OCI-M2 (cell line): Measurements from ENCODE around the gene LSM3.

Source experiments
- DNase-seq: peaks from one replicate; lab custom pipeline; 2025; ENCODE audit not compliant: unreplicated experiment; lab: John Stamatoyannopoulos, UW

The LSM3 gene

DNA sequence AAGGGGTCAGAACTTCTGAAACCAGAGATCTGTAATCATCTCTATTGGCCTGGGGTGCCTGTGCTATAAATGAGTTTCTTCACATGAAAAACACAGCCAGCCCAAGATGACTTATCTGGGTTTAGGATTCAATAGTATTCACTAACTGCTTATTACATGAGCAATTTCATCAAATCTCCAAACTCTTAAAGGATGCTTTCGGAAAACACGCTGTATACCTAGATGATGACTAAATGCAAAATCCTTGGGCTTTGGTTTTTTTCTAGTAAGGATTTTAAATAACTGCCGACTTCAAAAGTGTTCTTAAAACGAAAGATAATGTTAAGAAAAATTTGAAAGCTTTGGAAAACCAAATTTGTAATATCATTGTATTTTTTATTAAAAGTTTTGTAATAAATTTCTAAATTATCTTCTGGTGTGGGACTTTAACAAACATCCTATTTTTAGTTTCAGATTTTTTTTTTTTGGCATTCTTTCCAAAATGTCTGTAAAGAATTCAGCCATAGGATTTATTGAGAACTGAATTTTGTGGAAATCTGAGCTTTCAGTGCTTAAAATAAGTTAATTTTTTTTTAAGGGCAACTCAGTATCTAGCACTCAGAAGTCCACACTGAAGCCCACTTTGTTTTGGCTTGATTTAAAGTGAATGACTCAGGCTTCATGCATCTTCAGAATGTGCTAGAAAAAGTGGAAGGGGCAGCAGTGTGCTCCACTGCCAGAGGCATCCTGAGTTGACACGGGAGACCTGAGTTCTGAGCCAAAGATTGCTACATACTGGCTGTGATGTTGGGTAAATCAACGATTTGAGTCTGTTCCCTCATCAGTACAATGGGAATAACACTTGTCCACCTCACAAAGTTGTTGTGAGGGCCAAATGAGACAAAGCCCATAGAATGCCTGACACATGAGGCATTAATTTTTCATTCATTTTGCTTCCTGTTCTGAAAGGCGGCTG, 35.1 kb upstream of the LSM3 start:
- no peak for DNase-seq

DNA sequence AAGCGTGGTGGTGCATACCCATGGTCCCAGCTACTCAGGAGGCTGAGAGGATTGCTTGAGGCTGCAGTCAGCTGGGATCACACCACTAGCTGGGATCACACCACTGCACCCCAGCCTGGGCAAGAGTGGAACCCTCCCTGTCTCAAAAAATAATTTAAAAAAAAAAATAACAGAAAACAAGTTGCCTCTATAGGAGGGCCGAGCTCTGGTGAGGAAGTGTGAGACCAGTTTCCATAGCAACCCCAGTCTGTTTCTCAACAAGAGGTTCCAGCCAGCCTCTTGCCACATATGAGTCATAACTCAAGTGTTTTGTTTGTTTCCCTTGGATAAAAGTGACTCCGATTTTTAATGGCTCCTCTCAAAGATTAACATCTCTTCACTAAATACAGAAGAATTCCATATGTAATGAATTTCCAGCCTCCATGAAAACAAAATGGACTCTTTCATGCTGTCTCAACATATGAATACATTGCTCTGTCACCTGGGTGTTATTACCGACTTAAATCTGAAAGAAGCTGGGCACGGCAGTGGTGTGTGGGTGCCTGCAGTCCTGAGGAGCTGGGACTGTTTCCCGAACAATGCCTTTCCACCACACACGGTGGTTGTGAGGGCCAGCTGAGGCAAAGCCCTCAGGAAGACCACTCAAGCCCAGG, 34.1 kb upstream of the LSM3 start:
- DNase-seq, result no peak

DNA sequence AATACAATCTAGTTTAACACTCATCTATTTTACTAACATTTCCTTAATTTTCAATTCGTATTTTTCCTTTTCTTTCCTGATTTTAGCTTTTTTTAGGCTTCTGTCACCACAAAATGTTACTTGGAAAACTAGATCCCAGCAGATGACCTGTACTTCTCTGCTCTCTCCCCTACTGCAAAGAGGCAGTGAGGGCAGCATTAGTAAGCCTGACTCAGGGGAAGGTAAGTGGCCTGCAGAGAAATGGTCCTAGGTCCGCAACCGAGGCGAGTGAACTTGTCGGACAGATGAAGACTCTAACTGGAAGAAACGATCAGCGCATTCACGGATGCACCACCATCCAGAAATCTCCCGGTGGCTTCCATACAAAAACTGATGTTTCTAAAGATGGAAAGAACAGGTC, 33.4 kb upstream of the LSM3 start:
- no peak for DNase-seq

DNA sequence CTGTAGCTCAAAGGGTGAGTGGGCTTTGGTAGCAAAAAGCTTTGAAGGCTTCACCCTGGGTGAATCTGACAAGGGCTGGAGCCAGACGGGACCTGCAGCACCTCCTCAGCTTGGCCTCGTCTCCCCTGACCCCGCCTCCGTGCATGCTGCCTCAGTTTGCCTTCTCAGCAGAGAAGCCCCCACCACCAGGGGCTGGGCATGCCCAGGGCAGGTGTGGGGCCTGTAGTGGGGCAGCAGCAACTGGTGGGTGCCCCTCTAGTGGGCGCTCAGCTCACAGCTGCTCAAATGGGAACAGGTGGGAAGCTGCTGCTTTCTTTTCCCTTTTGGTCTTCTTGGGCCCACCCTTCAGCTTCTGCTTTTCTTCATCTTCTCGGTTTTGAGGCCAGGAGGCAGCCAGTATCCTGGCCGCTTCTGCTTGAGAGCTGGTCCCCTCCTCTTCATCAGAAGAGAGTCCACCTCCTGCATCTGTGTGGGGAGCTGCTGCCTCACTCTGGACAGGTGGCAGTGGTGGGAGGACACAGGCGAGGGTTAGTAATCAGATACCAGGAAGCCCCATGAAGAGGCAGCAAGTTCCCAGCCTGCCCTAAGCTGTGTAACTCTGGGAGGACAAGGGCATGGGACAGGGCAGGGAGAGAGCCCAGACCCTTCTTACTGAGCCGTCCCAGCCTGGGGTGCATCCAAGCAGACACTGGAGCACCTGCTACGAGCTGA, 32.8 kb upstream of the LSM3 start:
- no peak for DNase-seq

DNA sequence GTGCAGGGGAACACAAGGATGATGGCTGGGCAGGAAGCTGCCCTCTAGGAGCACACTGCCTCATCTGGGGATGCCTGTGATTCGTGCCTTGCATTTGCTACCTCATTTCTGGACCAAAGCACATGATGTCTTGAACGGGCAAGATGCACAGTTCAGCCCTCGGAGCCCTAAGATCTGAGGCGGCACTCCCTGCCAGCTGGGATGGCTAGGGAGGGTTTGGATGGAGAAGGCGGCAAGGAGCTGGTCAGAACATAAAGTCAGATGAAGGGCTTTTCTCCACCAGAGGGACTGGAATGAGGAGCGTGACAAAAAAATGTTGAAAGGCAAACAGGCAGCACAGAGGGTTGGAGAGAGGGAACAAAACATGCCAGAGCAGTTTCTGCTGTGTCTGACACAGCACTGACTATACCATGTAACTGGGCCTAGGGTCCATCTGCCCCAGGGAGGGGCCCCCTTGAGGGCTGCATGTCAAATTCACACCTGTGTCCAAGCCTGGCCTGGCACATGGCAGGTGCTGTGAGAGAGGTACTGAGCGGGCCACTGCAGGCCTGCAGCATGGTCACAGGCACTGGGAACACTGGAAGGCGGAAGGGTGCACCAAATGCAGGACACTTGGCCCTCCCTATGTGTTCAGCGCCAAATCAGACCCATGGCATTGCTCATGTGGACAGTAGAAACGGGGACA, 32.1 kb upstream of the LSM3 start:
- no peak for DNase-seq

DNA sequence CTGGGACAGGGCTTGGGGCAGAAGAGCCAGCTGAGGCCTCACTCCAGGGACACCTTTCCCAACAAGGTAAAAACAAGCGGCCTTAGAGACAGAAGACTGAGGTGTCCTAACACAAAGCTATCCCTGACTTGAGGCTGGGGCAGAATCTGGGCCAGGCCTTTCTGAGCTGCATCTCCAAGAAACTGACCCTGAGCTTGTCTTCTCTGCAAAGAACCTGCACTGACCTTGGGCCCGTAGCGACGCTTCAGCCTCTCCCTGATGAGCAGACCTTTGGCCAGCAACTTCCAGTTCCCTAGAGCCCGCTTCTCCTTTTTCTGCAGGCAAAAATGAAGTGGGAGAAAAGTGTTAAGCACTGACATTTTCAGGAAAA, 31.6 kb upstream of the LSM3 start:
- no peak for DNase-seq

DNA sequence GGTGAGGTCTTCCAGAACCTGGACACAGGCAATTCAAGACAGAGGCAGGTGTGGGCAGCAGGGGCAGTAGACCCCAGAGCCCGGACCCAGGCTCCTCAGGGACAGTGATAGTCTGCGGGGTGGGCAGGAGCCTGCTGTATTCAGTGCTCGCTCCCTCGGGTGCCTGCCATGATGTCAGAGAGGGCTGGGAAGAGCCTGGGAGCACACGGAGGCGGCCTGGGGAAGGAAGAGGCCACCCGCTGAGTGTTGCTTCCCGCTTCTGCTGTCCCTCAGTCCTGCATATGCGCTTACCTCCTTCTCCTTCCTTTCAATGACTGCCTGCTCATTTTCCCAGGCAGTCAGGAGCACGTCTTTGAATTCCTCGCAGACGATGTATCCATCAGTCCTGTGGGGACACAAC, 31.0 kb upstream of the LSM3 start:
- no peak for DNase-seq

DNA sequence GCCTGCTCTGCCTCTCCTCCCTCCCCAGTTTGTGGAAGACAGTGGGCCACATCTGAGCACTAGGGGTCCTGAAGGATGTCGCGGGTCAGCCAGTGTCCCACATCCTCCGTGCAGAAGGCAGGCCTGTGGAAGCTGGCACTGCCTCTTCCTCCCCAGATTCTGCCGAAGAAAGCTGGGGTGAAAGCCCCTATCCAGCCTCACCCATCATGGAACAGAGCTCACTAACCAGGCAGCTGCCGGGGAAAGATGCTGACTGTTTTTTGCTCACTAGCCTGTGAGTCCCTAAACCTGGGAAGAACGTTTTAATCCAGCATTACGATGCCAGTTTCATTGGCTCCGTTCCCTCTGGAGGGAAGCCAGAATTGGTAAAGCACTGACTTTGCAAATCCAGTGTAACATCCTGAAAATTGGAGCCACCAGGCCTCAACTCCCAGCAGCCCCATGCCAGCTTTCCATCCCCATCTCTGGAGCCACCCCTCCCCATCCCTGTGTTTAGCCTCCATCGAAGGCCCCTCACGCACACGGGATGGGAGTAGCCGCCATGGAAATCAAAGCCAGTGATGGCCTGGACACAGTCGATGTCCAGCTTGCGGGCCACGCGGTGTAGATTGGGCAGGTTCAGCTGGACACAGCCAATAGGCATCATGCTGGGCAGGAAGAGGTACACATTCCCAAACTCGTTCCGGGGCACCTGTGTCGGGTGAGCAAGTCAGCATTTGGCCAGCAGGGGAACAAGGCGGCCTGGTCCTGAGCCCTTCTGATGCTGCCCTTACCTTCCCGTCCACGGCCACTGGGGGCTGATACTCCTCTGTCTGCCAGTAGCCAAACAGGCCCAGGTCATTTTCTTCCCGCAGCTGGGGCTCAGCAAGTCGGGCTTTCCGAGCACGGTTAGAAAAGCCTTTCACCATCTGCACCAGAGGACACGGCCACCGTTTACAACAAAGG, 30.3 kb upstream of the LSM3 start:
- DNase-seq, result no peak

DNA sequence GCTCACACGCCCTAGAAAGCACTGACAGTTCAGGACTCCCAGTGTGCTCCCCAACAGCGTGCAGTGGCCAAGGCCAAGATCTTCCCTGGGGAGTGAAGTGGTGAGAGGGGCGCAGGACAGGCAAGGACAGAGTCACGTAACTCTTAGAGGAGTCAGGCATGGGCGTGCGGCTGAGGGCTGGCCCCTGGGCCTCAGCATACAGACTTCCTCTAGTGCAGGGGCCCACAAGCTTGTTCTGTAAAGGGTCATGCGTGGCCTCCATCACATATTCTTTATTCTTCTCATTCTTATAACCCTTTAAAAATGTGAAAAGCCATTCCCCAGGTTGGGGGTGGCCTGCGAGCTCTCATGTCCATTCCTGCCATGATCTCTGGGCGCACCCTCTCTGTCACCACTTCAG, 28.5 kb upstream of the LSM3 start:
- DNase-seq, result no peak

DNA sequence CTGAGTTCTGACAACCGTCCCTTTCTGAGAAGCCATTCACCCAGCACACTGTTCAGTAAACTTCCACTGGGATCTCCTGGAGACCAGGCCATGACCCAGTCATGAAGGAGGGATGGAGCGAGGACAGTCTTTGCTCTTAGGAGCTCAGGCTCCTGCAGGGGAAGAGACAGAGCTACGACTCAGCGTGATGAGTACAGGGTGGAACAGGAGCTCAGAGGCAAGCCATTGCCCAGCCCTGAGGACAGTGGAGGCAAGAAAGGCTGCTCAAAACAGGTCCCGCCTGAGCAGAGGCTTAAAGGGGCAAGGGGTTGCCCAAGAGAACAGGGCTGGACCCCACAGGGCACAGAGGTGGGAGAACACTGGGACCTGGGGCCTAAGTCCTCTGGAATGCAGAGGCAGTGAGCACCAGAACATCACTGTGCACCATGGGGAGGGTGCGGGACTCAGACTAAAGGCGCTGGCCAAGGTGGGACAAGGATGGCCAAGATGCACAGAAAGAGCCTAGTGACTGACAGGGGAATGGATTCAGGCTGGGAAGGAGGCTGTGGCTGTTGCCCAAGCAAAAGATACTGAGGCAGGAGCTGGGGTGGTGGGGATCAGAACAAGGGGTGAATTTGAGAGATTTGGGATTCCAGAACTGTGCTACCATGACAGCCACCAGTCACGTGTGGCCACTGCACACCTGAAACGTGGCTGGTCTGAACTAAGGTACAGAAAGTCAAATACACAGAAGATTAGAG, 28.0 kb upstream of the LSM3 start:
- no peak for DNase-seq

DNA sequence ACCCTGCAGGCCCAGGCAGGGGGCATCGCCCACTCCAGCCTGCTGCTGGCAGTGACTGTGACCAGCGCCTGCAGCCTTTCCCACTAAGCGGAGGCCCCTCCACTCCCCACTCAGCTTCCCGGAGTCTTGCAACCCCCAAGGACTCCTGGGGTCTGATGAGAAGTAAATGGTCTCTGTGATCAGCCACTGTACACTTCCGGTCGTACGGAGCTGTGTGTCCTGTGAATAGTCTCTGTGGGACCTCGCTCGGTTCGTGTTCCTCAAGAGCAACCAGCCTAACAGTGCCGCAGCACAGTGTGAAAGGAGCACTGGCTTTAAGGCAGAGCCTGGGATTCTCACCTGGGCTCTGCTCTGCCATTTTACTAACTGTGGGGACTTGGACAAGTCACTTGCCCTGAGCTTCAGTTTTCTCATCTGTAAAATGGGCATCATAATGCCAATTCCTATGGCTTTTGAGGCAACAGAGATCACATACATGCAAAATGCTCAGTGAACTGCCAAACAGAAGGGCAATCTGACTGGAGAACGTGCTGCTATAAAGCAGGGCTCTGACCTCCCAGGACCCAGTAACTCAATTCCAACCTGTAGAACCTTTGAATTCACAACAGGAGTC, 27.0 kb upstream of the LSM3 start:
- DNase-seq, result no peak

DNA sequence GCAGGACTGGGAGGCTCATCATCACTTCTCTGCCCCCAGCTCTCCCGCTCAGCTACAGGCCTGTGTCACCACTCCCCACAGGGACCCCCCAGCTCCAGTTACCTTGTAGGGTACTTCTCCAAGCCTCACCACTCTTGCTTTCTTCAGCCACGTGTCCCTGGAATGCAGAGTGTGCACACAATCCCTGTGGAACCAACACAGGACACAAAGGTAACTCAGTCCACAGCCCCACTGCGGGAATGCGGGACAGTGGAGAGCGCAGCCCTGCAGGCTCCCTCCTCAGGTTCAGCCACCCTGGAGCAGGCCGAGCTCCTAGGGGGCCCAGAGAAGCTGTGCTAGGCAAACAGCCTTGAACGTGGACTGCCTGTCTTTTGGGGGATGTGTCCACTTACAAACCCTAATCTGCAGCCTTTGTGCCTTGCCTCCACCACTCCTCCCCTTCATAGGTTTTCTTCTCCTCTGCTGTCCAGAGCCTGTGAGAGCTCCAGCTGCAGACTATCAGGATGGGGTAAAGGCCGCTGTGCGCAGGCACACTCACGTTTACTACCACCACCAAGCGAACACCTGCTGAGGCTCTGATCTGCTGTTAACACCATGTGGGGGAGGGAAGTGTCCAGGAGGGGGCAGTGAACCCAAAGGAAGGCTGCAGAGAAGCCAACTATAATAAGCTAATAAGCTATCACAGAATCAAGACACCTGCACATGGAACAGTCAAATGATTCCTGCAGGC, 26.2 kb upstream of the LSM3 start:
- DNase-seq, result no peak

DNA sequence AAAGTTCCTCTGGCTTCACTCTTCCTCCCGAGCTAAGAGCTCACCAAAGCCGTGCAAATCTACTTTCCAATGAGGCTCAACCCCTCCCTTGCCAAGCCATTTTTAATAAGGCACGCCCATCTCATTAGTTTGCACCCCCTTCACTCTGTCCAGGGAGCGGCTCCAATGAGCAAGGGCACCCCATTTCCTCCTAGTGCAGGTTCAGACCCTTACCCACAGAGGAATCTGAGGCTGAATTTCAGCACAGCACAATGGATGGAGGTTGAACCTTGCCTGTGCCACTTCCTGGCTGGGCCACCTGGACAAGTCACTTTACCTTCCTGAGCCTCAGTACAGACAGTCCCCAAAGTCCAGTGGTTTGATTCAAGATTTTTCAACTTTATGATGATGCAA, 25.7 kb upstream of the LSM3 start:
- DNase-seq, result no peak

DNA sequence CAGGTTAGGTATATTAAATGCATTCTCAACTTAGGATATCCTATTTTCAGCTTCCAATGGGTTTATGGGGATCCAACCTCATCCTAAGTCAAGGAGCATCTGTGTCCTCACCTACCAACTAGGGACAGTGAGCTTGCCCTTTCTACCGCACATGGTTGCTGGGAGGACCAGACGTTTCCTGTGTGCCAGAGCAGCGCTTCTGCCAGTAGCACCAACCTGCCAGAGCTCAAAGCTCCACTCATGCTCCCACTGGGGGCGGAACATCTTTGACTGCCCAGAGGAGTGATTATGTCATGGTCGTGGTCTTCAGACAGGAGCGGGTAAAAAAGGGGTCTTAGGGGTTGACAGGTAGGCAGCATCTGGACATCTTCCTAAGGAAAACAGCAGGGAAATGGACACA, 25.0 kb upstream of the LSM3 start:
- no peak for DNase-seq

DNA sequence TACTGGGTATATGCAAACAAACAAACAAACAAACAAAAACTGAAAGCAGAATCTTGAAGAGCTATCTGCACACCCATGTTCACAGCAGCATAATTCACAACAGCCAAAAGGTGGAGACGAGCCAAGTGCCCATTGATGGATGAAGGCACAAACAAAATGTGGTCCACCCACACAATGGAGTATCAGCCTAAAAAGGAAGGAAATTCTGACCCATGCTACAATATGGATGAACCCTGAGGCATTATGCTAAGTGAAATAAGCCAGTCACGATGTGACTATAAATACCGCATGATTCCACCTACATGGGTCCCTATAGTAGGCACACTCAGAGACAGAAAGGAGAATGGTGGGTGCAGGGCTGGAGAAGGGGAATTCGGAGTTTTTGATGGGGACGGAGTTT, 24.3 kb upstream of the LSM3 start:
- DNase-seq, result no peak

DNA sequence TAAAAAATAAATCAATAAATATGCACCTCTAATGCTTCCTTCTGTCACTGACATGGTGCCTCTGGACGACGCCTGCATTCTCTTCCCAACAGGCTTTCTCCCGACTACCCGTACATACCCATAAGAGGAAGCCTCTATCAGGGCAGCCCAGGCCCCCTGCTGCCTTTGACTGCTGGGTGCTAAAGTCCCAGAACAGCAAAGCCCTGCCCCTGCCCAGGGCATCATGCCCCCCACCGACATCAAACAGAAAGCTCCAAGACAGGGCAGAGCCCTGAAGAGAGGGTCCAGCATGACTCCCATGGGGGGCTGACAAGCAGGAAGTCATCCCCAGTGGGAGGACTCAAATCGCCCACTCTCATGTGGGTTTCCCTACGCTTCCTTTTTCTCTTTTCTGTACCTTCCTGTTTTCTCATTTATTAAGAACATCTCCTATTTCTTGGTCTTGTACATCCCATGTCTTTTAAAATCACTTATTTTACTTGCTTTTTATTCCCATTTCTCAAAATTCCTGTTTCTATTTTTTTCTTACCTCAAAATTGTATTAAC, 23.6 kb upstream of the LSM3 start:
- no peak for DNase-seq

DNA sequence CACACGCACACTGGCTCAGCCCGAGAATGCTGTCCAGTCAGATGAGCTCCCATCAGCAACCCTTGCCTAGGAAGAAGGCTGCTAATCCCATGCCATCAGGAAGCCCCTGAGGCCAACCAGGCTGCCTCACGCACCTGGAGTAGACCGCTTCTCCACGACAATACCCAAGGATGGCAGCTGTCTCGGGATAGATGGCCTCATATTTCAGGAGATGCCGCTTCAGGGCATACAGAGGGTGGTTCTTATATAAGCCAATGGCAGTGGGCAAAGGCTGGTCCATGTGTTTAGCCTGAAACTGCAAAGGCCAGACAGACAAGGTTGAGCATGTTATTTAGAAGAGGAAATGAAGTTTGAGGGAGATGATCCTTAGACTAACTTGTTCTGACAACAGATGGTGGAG, 22.4 kb upstream of the LSM3 start:
- DNase-seq, result no peak

DNA sequence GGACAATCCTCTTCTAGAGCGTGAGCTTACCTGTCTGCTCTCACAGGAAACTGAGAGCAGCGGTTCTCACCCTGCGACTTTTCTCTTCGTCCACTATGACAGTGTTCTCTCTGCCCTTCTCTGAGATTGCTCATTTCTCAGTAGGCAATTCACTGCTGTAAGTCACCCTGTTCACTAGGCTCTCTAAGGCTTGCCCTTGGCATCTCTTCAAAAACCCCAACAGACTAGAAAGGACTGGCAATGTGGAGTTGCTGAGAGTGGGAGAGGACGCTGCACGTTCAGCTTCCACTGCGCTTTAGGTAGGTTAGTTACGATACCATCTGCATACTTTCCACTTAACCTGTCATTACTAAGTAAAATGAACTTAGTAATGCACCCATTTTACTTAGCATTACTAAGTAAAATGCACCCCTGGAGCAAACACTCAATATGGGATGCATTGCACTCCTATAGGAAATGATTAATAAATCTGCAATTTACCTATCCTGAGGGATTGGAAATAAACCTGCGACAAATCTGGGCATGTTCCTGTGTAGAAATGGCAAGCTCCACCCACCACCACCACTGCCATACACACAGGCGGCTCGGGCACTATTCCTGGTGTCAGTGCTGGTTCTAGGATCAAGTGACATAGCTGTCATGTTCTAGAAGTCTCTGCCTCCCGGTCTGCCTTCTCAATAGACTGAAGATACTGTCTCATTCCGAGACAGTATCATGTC, 21.6 kb upstream of the LSM3 start:
- no peak for DNase-seq
